GM06990 (cell line): Measurements from ENCODE around the gene TRIM72.

Source experiments
- DNase-seq: peaks from one replicate; pipeline ENCODE4 v3.0.0-alpha.2; 2011; ENCODE audit not compliant: insufficient read length; ENCODE audit errors: extremely low read depth
- H3K27me3 ChIP-seq: replicated peaks from 2 replicates; pipeline ENCODE4 v1.6.0; 2011; ENCODE audit warnings: low read length; ENCODE audit not compliant: control insufficient read depth, insufficient read depth
- H3K36me3 ChIP-seq: 2 replicates; pipeline ENCODE4 v1.5.1; 2011; ENCODE audit warnings: low read length; ENCODE audit not compliant: control insufficient read depth, insufficient read depth
- H3K4me3 ChIP-seq: replicated peaks from 2 replicates; pipeline ENCODE4 v1.5.1; 2011; ENCODE audit warnings: low read depth, mild to moderate bottlenecking, control low read depth, low read length
- TF ChIP-seq, protein P1 (sequence below): IDR thresholded peaks from 2 replicates; pipeline ENCODE4 v1.5.1; 2011; ENCODE audit warnings: low read length, control low read depth, mild to moderate bottlenecking, inconsistent platforms; ENCODE audit not compliant: insufficient read depth, poor library complexity, severe bottlenecking

The TRIM72 gene

DNA sequence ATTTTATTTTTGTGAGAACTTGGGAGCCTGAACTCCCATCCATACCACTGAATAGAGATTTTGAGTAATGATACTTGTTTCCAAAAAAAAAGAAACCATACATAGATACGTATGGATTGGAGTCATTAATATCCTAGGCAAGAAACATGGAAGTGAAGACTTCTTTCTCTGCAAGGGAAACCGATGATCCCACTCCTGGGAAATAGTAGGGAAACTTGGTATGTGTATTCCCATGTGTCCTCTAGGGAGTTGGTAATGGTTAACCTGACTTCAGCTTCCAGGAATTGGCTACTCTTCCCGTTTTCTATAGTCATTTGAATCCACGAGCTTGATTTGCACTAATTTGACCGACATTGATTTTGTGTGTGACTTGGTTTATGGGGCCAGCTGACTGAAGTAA lies 28.6 kb upstream of the TRIM72 start:
- peaks cover 42% of the 10 kb centered on the region for H3K36me3 ChIP-seq
- no peaks in the 10 kb centered on the region for H3K27me3 ChIP-seq
- DNase-seq = no peak
- no peak overlapping the region for H3K4me3 ChIP-seq
- TF ChIP-seq, protein P1, sequence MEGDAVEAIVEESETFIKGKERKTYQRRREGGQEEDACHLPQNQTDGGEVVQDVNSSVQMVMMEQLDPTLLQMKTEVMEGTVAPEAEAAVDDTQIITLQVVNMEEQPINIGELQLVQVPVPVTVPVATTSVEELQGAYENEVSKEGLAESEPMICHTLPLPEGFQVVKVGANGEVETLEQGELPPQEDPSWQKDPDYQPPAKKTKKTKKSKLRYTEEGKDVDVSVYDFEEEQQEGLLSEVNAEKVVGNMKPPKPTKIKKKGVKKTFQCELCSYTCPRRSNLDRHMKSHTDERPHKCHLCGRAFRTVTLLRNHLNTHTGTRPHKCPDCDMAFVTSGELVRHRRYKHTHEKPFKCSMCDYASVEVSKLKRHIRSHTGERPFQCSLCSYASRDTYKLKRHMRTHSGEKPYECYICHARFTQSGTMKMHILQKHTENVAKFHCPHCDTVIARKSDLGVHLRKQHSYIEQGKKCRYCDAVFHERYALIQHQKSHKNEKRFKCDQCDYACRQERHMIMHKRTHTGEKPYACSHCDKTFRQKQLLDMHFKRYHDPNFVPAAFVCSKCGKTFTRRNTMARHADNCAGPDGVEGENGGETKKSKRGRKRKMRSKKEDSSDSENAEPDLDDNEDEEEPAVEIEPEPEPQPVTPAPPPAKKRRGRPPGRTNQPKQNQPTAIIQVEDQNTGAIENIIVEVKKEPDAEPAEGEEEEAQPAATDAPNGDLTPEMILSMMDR = no peak

DNA sequence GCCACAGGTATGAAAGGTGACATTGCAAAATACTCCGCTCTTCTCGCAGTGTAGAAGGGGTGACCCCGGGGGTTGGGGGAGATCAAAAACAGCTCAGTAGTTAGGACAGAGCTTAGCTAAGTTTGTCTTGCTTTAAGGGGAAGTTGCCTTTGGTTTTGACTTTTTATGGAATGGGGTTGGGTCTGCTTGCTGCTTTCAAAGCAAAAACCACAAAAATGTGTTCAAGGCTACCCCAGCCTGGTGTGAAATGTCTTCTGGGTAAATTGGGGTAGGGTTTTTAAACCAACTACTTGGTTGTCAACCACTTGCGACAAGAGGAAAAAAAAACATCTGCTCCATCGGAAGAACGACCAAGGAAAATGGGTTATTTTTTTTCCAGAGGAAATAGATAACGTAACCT lies 27.7 kb upstream of the TRIM72 start:
- Histone ChIP-seq H3K27me3 (no peaks in the 10 kb centered on the region), H3K4me3 (no peak overlapping the region), H3K36me3 (peaks cover 49% of the 10 kb centered on the region)
- TF ChIP-seq, protein P1 = no peak
- DNase-seq = no peak

DNA sequence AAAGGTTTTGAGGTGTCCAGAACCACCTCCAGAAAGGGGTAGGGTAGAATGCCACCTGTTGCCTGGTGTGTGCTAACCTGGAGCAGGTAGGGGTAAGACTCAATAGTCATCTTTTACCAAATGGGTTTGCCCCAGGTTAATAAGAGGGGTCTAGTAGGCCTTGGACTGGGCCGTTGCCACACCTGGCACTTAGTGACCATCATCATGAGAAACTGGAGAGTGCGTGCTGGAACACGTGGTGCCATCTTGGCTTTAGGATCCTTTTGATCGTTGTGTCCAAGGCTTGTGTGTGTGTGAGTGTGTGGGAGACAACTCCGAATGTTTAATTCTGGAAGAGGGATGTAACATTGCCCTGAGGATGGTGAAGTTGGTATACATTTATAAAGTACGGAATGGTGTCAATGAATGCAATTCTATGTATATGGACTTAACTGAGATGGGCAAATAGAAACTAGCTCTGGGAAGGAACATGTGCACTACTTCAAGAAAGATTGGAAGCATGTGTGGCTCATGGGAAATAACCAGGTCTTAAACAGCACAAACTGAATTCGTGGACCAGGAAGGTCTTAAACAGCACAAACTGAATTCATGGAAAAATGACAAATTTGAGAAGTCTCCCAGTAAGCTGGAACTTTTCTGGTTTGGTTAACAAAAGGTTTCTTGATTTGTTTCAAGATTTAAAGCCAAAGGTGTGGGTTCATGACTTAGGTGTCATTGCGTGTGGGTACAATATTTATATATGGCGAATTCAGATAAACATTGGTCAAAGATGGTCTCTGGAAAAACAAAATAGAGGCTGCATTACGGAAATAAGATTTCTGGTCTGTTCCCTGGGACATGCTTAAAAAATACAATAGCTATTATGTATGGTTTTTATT lies 26.8 kb upstream of the TRIM72 start:
- TF ChIP-seq, protein P1 = no peak

DNA sequence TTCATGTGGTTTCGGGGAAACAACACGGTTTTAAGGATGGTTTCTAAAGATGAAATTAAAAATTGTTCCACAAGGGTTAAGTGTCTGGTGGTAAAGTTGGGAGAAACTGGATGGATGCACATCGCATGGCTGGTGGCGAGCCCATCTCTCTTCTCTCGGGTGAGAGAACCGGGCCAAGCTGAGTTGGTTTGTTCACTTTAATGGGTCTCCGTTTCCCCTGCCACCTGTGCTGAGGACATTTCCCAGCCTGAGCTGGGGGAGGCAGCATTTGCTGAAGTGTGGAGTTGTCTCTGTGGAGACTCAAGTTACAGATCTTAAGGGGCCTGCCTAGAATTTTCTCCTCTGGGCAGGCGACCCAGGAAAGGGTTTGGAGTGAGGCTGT lies 26.1 kb upstream of the TRIM72 start:
- Histone ChIP-seq H3K4me3 (no peak overlapping the region), H3K36me3 (peaks cover 55% of the 10 kb centered on the region), H3K27me3 (no peaks in the 10 kb centered on the region)
- TF ChIP-seq, protein P1 = no peak
- no peak for DNase-seq

More for the DNA sequence above, 26.8 kb upstream of the TRIM72 start:
- Histone ChIP-seq H3K36me3 (peaks cover 54% of the 10 kb centered on the region), H3K27me3 (no peaks in the 10 kb centered on the region), H3K4me3 (no peak overlapping the region)
- DNase-seq = no peak

DNA sequence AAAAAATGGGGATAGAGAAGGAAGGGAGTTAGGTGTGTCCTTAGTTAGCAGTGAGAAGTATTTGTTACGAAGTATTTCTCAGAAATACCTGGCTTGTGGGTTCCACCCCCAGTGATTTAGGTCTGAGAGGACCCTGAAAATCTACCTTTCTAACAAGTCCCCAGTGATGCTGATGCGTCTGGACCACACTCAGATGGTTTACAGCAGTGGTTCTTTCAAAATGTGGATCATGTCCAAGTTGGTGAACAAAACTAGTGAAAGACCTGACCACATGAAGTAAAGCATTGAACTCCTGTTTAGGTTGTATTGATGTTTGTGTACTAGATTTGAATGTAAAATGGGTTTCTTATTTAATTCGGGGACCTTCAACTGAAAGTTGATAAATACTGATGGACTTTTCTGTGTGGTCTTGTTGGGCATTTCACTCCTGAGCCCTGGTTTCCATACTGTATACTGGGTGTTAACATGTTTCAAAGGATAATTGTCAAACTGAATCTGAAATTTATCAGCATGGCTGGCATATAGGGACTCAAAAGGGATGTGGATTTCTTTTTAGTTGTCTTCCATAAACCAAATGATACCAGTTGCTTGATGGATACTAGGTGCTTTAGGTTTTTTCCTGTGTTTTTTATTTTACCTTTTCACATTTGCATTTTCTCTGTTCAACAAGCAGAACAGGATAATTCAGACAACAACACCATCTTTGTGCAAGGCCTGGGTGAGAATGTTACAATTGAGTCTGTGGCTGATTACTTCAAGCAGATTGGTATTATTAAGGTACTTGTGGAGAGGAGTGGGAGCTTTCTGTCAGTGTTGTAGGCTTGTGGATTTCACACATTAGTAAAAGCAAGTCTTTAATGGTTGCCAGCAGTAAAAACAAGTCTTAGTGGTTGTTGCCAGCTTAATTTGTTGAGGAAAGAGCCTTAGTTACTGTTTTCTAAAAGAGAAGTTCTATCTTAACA lies 25.2 kb upstream of the TRIM72 start:
- DNase-seq = no peak
- Histone ChIP-seq H3K36me3 (peaks cover 57% of the 10 kb centered on the region), H3K27me3 (no peaks in the 10 kb centered on the region), H3K4me3 (no peak overlapping the region)
- TF ChIP-seq, protein P1 = no peak
